ENCODE data around the gene ERICH3.

DNA sequence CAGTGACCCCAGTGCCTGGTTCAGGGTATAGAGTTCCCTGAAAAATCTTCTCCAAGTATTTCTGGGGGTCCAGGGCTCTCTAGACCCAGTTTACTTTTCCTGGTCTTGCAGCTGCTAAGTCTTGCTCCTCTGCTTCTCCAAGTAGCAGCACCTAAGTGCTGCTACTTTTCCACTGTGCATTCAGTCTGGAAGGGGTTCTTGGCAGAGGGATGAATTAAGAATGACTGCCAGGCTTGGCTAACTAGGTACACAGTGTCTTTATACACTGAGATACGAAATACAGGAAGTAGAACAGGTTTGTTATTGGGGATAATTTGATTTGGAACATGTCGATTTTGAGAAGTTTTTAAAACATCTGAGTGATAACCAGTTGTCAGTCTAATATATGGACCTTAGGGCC is 24.2 kb upstream of the ERICH3 start:
- TF ChIP-seq POLR2A (IDR thresholded peaks at IDR 0.05), result no peak
- TF ChIP-seq, protein P1, sequence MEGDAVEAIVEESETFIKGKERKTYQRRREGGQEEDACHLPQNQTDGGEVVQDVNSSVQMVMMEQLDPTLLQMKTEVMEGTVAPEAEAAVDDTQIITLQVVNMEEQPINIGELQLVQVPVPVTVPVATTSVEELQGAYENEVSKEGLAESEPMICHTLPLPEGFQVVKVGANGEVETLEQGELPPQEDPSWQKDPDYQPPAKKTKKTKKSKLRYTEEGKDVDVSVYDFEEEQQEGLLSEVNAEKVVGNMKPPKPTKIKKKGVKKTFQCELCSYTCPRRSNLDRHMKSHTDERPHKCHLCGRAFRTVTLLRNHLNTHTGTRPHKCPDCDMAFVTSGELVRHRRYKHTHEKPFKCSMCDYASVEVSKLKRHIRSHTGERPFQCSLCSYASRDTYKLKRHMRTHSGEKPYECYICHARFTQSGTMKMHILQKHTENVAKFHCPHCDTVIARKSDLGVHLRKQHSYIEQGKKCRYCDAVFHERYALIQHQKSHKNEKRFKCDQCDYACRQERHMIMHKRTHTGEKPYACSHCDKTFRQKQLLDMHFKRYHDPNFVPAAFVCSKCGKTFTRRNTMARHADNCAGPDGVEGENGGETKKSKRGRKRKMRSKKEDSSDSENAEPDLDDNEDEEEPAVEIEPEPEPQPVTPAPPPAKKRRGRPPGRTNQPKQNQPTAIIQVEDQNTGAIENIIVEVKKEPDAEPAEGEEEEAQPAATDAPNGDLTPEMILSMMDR (IDR thresholded peaks at IDR 0.05), result no peak

Data from heart left ventricle (tissue), 13 donors.